BLaER1 (cell line): ENCODE measurements around the gene HS6ST3.

Experiments used
- H3K27ac ChIP-seq: shearing (Covaris generic); formaldehyde crosslinking; 2 replicates; pipeline ENCODE4 v1.8.1; 2022
- H3K27me3 ChIP-seq: shearing (Covaris generic); formaldehyde crosslinking; 2 replicates; pipeline ENCODE4 v1.8.1; 2022
- H3K36me3 ChIP-seq: shearing (Covaris generic); formaldehyde crosslinking; 2 replicates; pipeline ENCODE4 v1.8.1; 2022
- H3K4me1 ChIP-seq: shearing (Covaris generic); formaldehyde crosslinking; 2 replicates; pipeline ENCODE4 v1.8.1; 2022
- H3K4me2 ChIP-seq: shearing (Covaris generic); formaldehyde crosslinking; 2 replicates; pipeline ENCODE4 v1.8.1; 2022
- H3K4me3 ChIP-seq: shearing (Covaris generic); formaldehyde crosslinking; 2 replicates; pipeline ENCODE4 v1.8.1; 2022
- H3K9ac ChIP-seq: shearing (Covaris generic); formaldehyde crosslinking; 2 replicates; pipeline ENCODE4 v1.8.1; 2022
- H3K9me3 ChIP-seq: shearing (Covaris generic); formaldehyde crosslinking; 2 replicates; pipeline ENCODE4 v1.8.1; 2022
- H4K20me1 ChIP-seq: shearing (Covaris generic); formaldehyde crosslinking; 2 replicates; pipeline ENCODE4 v1.8.1; 2022
- Cebpa-rat ChIP-seq: shearing (Covaris generic); IDR thresholded peaks from 2 replicates; pipeline ENCODE4 v1.8.1; 2022

Gene HS6ST3

GRCh38 chr13:96130818-96131340, 41.0 kb downstream of the HS6ST3 start:
- no peak overlapping the region for H3K4me2 ChIP-seq
- no peak for TF ChIP-seq Cebpa-rat

DNA sequence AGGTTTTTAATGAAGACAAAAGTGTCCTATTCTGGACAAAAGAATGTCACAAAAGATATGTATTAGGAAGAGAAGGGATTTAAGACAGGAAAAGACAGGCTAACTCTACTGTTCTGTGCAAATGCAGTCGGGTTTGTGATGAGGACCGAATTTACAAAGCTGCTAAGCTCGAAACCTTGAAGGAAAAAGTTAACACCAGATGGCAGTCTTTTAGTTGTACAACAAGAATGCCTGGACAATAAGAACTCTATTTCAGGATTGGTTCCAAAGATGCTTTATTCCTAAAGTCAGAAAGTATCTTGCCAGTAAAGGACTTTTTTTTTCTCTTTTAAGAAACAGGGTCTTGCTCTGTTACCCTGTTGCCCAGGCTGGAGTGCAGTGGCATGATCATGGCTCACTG, 51.1 kb downstream of the HS6ST3 start:
- no peak overlapping the region for H3K9ac ChIP-seq

More at GRCh38 chr13:96130818-96131340, 41.0 kb downstream of the HS6ST3 start:
- no peak overlapping the region for H3K4me3 ChIP-seq
- H3K36me3 ChIP-seq: no peaks in the 10 kb centered on the region
- H3K9me3 ChIP-seq: no peaks in the 10 kb centered on the region
- H3K4me1 ChIP-seq: no peaks in the 10 kb centered on the region
- no peak overlapping the region for H3K9ac ChIP-seq
- H3K27me3 ChIP-seq: no peaks in the 10 kb centered on the region
- H4K20me1 ChIP-seq: no peaks in the 10 kb centered on the region
- H3K27ac ChIP-seq: no peak overlapping the region

DNA sequence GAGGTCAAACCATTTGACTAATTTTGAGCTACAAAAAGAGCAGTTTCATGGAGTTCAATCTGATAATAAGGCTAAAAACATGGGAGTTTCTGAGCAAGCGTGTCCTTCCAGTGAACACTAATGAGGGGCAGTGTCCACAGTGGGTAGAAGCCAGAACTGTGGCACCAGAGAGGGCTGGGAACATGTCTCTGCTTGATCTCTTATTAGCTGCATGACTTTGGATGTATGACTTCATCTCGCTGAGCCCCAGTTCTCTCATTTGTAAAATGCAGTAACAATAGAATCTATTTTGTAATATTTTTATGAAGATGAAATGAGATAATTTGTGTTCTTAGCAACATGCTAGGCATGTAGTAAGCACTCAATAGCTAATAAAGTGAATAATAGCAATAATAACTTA, 69.8 kb downstream of the HS6ST3 start:
- H3K9ac ChIP-seq: no peak overlapping the region
- H4K20me1 ChIP-seq: no peaks in the 10 kb centered on the region
- no peak overlapping the region for H3K4me2 ChIP-seq
- no peaks in the 10 kb centered on the region for H3K27me3 ChIP-seq
- no peak overlapping the region for H3K4me3 ChIP-seq
- no peaks in the 10 kb centered on the region for H3K9me3 ChIP-seq
- no peaks in the 10 kb centered on the region for H3K36me3 ChIP-seq
- H3K27ac ChIP-seq: no peak overlapping the region
- TF ChIP-seq Cebpa-rat: no peak
- H3K4me1 ChIP-seq: no peaks in the 10 kb centered on the region

More for the DNA sequence above, 51.1 kb downstream of the HS6ST3 start:
- no peaks in the 10 kb centered on the region for H4K20me1 ChIP-seq
- TF ChIP-seq Cebpa-rat: no peak
- no peaks in the 10 kb centered on the region for H3K4me1 ChIP-seq
- H3K9me3 ChIP-seq: no peaks in the 10 kb centered on the region
- no peak overlapping the region for H3K4me3 ChIP-seq
- H3K4me2 ChIP-seq: no peak overlapping the region
- no peaks in the 10 kb centered on the region for H3K27me3 ChIP-seq
- H3K36me3 ChIP-seq: no peaks in the 10 kb centered on the region
- H3K27ac ChIP-seq: no peak overlapping the region

DNA sequence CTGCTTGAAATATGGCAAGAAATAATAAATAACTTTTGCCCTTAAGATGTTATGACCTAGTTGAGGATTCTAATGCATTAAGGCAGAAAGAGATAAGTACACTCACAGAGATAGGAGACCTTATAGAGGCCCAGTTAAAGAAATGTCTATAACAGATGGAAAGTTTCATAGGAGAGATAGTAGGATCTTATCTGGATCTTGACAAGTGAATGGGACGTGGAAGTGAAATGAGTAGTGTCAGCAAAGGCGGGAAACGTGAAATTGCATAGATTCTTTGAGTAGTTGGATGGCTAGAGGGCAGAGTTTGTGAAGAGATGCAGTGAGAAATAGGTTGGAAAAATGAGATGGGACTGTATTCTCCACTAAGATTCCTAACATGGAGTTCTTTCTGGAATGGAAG, 71.2 kb downstream of the HS6ST3 start:
- Histone ChIP-seq H3K36me3 (no peaks in the 10 kb centered on the region), H3K9me3 (no peaks in the 10 kb centered on the region), H3K4me1 (no peaks in the 10 kb centered on the region), H3K4me2 (no peak overlapping the region), H3K4me3 (no peak overlapping the region), H3K9ac (no peak overlapping the region), H4K20me1 (no peaks in the 10 kb centered on the region), H3K27ac (no peak overlapping the region), H3K27me3 (no peaks in the 10 kb centered on the region)
- no peak for TF ChIP-seq Cebpa-rat

DNA sequence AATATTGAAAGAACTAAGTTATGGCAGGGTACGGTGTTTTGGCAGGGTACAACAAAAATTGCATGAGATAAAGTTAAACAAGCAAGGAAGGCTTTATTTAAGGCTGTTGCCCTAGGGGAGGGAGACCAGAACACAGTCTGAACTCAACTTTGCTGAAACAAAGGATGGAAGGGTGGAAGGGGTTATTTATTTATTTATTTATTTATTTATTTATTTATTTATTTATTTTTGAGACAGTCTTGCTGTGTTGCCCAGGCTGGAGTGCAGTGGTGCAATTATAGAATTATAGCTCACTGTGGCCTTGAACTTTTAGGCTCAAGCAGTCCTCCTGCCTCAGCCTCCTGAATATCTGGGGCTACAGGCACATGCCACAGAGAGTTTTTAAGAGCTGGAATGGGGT, 75.9 kb downstream of the HS6ST3 start:
- no peak overlapping the region for H3K4me2 ChIP-seq
- no peaks in the 10 kb centered on the region for H3K36me3 ChIP-seq
- H3K4me3 ChIP-seq: no peak overlapping the region
- no peaks in the 10 kb centered on the region for H3K27me3 ChIP-seq
- H3K9ac ChIP-seq: no peak overlapping the region
- H3K27ac ChIP-seq: no peak overlapping the region
- no peaks in the 10 kb centered on the region for H4K20me1 ChIP-seq
- no peaks in the 10 kb centered on the region for H3K4me1 ChIP-seq
- H3K9me3 ChIP-seq: no peaks in the 10 kb centered on the region
- TF ChIP-seq Cebpa-rat: no peak

DNA sequence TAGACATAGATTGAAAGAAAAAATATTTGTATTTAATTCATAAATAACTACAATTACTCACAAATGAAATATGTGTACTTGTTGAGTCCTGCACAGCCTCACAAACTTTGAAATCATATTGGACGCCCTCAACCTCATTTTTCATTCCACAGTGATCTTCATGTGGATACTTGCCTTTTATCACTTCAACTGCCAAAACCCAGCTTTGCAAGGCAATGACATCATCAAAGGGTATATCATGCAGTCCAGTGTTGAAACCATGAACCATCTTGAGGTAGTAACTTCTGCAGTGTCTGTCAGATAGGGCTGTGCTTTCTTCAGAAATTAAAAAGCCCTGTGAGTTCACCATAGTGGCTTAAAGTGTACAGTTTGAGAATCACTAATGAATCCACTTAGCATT, 82.2 kb downstream of the HS6ST3 start:
- no peak for TF ChIP-seq Cebpa-rat

DNA sequence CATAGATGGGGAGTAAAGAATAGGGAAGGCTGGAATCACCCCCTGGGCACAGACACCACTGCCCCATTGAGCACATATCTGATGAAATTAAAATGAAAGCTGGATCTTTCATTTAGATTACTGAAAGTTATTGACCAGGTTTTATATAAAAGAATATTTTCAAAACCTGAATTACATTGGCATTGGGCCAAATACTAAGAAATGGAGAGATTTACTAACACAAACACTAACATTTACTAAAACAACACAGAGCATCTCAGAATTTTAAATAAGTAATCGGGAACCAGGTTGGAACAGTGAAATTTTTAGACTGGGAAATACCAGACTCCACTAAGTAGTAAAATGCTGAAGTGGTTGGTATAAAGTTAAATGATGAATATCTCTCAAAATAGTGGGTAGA, 88.9 kb downstream of the HS6ST3 start:
- TF ChIP-seq Cebpa-rat: no peak
- no peak overlapping the region for H3K27ac ChIP-seq
- no peaks in the 10 kb centered on the region for H3K27me3 ChIP-seq
- H3K4me1 ChIP-seq: no peaks in the 10 kb centered on the region
- no peaks in the 10 kb centered on the region for H3K36me3 ChIP-seq
- H4K20me1 ChIP-seq: no peaks in the 10 kb centered on the region
- no peak overlapping the region for H3K4me2 ChIP-seq
- no peak overlapping the region for H3K4me3 ChIP-seq
- no peaks in the 10 kb centered on the region for H3K9me3 ChIP-seq
- no peak overlapping the region for H3K9ac ChIP-seq

More for the DNA sequence above, 82.2 kb downstream of the HS6ST3 start:
- H3K9me3 ChIP-seq: no peaks in the 10 kb centered on the region
- no peak overlapping the region for H3K9ac ChIP-seq
- H3K4me2 ChIP-seq: no peak overlapping the region
- H3K4me1 ChIP-seq: no peaks in the 10 kb centered on the region
- no peaks in the 10 kb centered on the region for H4K20me1 ChIP-seq
- H3K27me3 ChIP-seq: no peaks in the 10 kb centered on the region
- H3K4me3 ChIP-seq: no peak overlapping the region
- H3K36me3 ChIP-seq: no peaks in the 10 kb centered on the region
- no peak overlapping the region for H3K27ac ChIP-seq

DNA sequence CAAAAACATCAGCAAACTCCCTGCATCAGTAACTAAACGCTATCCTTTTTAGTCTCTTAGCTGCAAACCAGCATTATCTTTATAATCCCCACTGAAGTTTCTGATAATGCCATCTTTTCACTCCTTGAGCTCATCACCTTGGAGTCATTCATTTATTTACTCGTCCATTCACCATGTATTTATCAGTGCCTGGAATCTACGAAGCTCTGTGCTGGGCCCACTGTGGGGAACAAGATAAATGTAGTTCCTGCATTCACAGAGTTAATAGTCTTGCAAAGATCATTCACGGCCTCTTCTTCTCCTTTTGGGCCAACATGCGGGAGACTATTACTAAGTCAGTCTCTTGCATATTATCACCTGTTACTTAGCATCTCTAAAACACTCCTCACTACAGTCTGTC, 89.4 kb downstream of the HS6ST3 start:
- no peaks in the 10 kb centered on the region for H3K4me1 ChIP-seq
- no peaks in the 10 kb centered on the region for H3K9me3 ChIP-seq
- H3K9ac ChIP-seq: no peak overlapping the region
- H3K27me3 ChIP-seq: no peaks in the 10 kb centered on the region
- H3K4me3 ChIP-seq: no peak overlapping the region
- H3K36me3 ChIP-seq: no peaks in the 10 kb centered on the region
- H3K27ac ChIP-seq: no peak overlapping the region
- TF ChIP-seq Cebpa-rat: no peak
- H4K20me1 ChIP-seq: no peaks in the 10 kb centered on the region
- no peak overlapping the region for H3K4me2 ChIP-seq

DNA sequence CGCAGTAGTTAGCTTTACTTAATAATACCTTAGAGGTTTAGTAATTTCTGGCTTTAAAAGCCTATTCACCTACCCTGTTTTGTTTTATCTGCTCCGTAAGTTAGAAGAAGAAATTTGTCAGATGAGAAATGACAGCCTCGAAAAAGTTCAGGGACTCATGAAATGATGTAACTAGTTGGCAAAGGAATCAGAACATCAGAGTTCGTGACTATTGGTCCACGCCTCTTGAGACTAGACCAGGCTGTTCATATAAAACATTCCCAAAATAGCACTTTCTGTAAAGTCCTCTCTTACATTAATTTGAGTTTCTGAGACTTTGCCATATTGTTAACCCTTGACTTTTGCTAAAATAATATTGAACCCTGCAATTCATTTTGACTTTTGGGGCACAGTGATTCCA, 92.0 kb downstream of the HS6ST3 start:
- H3K36me3 ChIP-seq: no peaks in the 10 kb centered on the region
- no peak overlapping the region for H3K4me3 ChIP-seq
- no peaks in the 10 kb centered on the region for H3K27me3 ChIP-seq
- H3K9me3 ChIP-seq: no peaks in the 10 kb centered on the region
- H3K9ac ChIP-seq: no peak overlapping the region
- no peak for TF ChIP-seq Cebpa-rat
- H3K27ac ChIP-seq: no peak overlapping the region
- H3K4me2 ChIP-seq: no peak overlapping the region
- H3K4me1 ChIP-seq: no peaks in the 10 kb centered on the region
- H4K20me1 ChIP-seq: no peaks in the 10 kb centered on the region

DNA sequence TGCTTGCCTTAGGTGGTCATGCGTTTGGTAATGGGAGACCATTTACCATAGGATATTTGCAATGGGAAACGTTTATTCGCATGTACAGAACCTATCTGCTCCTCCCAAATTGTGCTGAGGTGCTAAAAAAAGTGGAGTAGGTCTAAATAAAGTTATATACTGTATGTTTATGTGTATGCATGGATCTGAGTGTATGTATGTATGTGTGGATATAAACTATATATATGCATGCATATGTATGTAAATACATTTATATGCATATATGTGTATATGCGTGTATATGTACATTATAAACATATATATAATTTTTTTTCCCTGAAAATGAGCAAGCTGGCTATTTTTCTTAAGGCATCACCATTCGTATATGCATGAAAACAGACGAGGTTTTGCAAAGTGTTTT, 95.9 kb downstream of the HS6ST3 start:
- no peak for TF ChIP-seq Cebpa-rat
- no peaks in the 10 kb centered on the region for H3K27me3 ChIP-seq
- no peaks in the 10 kb centered on the region for H3K9me3 ChIP-seq
- H3K4me2 ChIP-seq: no peak overlapping the region
- no peaks in the 10 kb centered on the region for H4K20me1 ChIP-seq
- H3K4me3 ChIP-seq: no peak overlapping the region
- H3K4me1 ChIP-seq: no peaks in the 10 kb centered on the region
- no peak overlapping the region for H3K9ac ChIP-seq
- H3K27ac ChIP-seq: no peak overlapping the region
- H3K36me3 ChIP-seq: no peaks in the 10 kb centered on the region

DNA sequence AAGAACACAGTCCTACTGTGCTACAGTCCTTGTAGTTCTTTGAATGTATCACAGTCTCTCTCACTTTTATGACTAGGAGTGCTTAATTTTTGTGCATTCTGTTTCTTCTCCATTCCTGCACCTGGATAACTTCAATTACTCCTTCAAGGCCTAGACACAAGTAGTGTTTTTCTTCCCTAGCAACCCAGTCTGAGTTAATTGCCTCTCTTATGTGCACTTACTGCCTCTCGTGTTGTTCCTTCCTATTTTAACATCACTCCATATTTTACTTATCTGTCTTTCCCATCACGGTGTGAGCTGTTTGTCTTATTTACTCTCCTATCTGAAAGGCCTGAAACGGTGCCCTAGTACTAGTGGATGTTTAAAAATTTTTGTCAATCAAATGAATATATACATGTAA, 101.5 kb downstream of the HS6ST3 start:
- Histone ChIP-seq H4K20me1 (no peaks in the 10 kb centered on the region), H3K27me3 (no peaks in the 10 kb centered on the region), H3K9me3 (no peaks in the 10 kb centered on the region), H3K4me1 (no peaks in the 10 kb centered on the region), H3K4me2 (no peak overlapping the region), H3K4me3 (no peak overlapping the region), H3K27ac (no peak overlapping the region), H3K36me3 (no peaks in the 10 kb centered on the region), H3K9ac (no peak overlapping the region)
- no peak for TF ChIP-seq Cebpa-rat
